ENCODE data around the gene CACNA2D1.

GRCh38 chr7:82419200-82419599, 24.4 kb downstream of the CACNA2D1 start:
- TF ChIP-seq CTCF (IDR thresholded peaks at IDR 0.05) (no peak), POLR2A (IDR thresholded peaks at IDR 0.05) (no peak)
